Keratinocyte (primary cell): ENCODE measurements around the gene HTR1E. TPM values are rescaled to one million over a fixed set of nuclear protein-coding genes. Genes with fewer than 3 reads are reported as not detected.

Experiments used
- DNase-seq: peaks from one replicate; pipeline ENCODE4 v3.0.0-alpha.2; 2011; ENCODE audit warnings: low read depth, missing footprints, low spot score
- FAIRE-seq: peaks from 2 replicates; lab custom pipeline; 2011; peaks lifted over from hg19 to GRCh38; lab: Jason Lieb, UNC
- H2AFZ ChIP-seq: 2 replicates; pipeline ENCODE4 v1.6.0; 2012; ENCODE audit warnings: low read length, control low read depth, inconsistent platforms; ENCODE audit not compliant: control insufficient read depth
- H3K27ac ChIP-seq: 2 replicates; pipeline ENCODE4 v1.5.1; 2011; ENCODE audit warnings: low read length; ENCODE audit not compliant: control insufficient read depth, insufficient read depth
- H3K27me3 ChIP-seq: 3 replicates; pipeline ENCODE4 v1.6.0; 2011; ENCODE audit warnings: low read length; ENCODE audit not compliant: control insufficient read depth, insufficient read depth; ENCODE audit errors: extremely low read depth
- H3K36me3 ChIP-seq, 2 experiments: 2 replicates in 1 of 2; 3 replicates in 1 of 2; pipeline ENCODE4 v1.5.1; 2011; ENCODE audit warnings: low read length in 2 of 2, mild to moderate bottlenecking in 1 of 2; ENCODE audit not compliant: control insufficient read depth in 2 of 2, insufficient read depth in 2 of 2; ENCODE audit errors: extremely low read depth in 1 of 2
- H3K4me1 ChIP-seq: 3 replicates; pipeline ENCODE4 v1.5.1; 2011; ENCODE audit warnings: low read length; ENCODE audit not compliant: control insufficient read depth, insufficient read depth; ENCODE audit errors: extremely low read depth
- H3K4me2 ChIP-seq: 3 replicates; pipeline ENCODE4 v1.6.0; 2011; ENCODE audit warnings: low read depth, low read length; ENCODE audit not compliant: control insufficient read depth, insufficient read depth; ENCODE audit errors: extremely low read depth
- H3K4me3 ChIP-seq, 3 experiments: fragments of 200-600 bp in 1 of 3; sonication (generic) in 1 of 3; 2 replicates in 2 of 3; 3 replicates in 1 of 3; pipeline ENCODE4 v1.5.1; 2011 to 2016; ENCODE audit warnings: low read length in 3 of 3, mild to moderate bottlenecking in 3 of 3, control low read depth in 2 of 3, inconsistent platforms in 1 of 3, low read depth in 1 of 3, mixed read lengths in 1 of 3, mixed run types in 1 of 3, moderate library complexity in 1 of 3; ENCODE audit not compliant: control insufficient read depth in 2 of 3, insufficient read depth in 2 of 3; ENCODE audit errors: extremely low read depth in 1 of 3
- H3K79me2 ChIP-seq: 2 replicates; pipeline ENCODE4 v1.6.0; 2012; ENCODE audit warnings: low read length; ENCODE audit not compliant: control insufficient read depth, insufficient read depth
- H3K9ac ChIP-seq: 3 replicates; pipeline ENCODE4 v1.6.0; 2011; ENCODE audit warnings: low read length; ENCODE audit not compliant: control insufficient read depth, insufficient read depth; ENCODE audit errors: extremely low read depth
- H3K9me1 ChIP-seq: 3 replicates; pipeline ENCODE4 v1.6.0; 2011; ENCODE audit warnings: low read length; ENCODE audit not compliant: control insufficient read depth, insufficient read depth; ENCODE audit errors: extremely low read depth
- H3K9me3 ChIP-seq: 2 replicates; pipeline ENCODE4 v1.5.1; 2012; ENCODE audit warnings: low read depth, low read length; ENCODE audit not compliant: control insufficient read depth
- H4K20me1 ChIP-seq: 3 replicates; pipeline ENCODE4 v1.6.0; 2011; ENCODE audit warnings: low read length; ENCODE audit not compliant: control insufficient read depth, insufficient read depth; ENCODE audit errors: extremely low read depth
- CTCF ChIP-seq, 3 experiments: IDR thresholded peaks in 1 of 3; conservative IDR thresholded peaks in 1 of 3; optimal IDR thresholded peaks in 1 of 3; 2 replicates in 2 of 3; 3 replicates in 1 of 3; pipeline versions ENCODE3 to v1.5.1; 2011; ENCODE audit warnings: low read length in 3 of 3, mild to moderate bottlenecking in 3 of 3, moderate library complexity in 2 of 3, control low read depth in 1 of 3, inconsistent platforms in 1 of 3; ENCODE audit not compliant: insufficient read depth in 2 of 3; ENCODE audit errors: extremely low read depth in 1 of 3
- EZH2 ChIP-seq: IDR thresholded peaks from one replicate; pipeline ENCODE4 v1.6.1; 2012; ENCODE audit warnings: inconsistent platforms, mild to moderate bottlenecking, low read length, moderate library complexity
- dilution Hi-C: fragments of 300-500 bp; cut with MboI; formaldehyde crosslinking; loops from one replicate; pipeline ENCODE4 v1.7.0; 2020; ENCODE audit warnings: low sequenced_read_pairs; ENCODE audit not compliant: extremely low pct_ligation_motif_present
- polyA plus RNA-seq, 5 experiments: library from polyadenylated mRNA; depleted of rRNA in 3 of 5; stranded (reverse) in 3 of 5; stranded (forward) in 1 of 5; unstranded in 1 of 5; fragments of >200 nt; gene quantifications; 1 replicate in 1 of 5; 2 replicates in 3 of 5; 3 replicates in 1 of 5; pipeline versions ENCODE4 v1.2.1 to v1.2.3, GENCODE V29; 2011 to 2012; ENCODE audit warnings: missing spikeins in 2 of 5, low read depth in 1 of 5, low replicate concordance in 1 of 5

The HTR1E gene
- polyA plus RNA-seq, 1 donor (not counting 4 experiments of a cell fraction or from before 2014, with no cell fraction given): not detected

GRCh38 chr6:86969573-86969972, 32.2 kb downstream of the HTR1E start:
- Histone ChIP-seq H3K79me2 (no peaks in the 10 kb centered on the region), H3K9me3 (no peaks in the 10 kb centered on the region), H3K4me3 (no peak overlapping the region), H2AFZ (no peak overlapping the region), H3K9ac (no peak overlapping the region), H3K4me1 (no peaks in the 10 kb centered on the region), H3K36me3 (no peaks in the 10 kb centered on the region), H3K9me1 (no peaks in the 10 kb centered on the region), H3K27ac (no peak overlapping the region), H4K20me1 (no peaks in the 10 kb centered on the region), H3K27me3 (no peaks in the 10 kb centered on the region), H3K4me2 (no peak overlapping the region)
- TF ChIP-seq CTCF (optimal IDR thresholded peaks at IDR 0.05 in 1 of 3, IDR thresholded peaks at IDR 0.05 in 1 of 3, conservative IDR thresholded peaks at IDR 0.05 in 1 of 3; ENCODE audit: extremely low read depth in 1 of 3, insufficient read depth in 2 of 3, low read length in 3 of 3): no peak
- TF ChIP-seq EZH2: no peak
- DNase-seq (no peak), FAIRE-seq (no peak)
- dilution Hi-C loops: no loop called here

DNA sequence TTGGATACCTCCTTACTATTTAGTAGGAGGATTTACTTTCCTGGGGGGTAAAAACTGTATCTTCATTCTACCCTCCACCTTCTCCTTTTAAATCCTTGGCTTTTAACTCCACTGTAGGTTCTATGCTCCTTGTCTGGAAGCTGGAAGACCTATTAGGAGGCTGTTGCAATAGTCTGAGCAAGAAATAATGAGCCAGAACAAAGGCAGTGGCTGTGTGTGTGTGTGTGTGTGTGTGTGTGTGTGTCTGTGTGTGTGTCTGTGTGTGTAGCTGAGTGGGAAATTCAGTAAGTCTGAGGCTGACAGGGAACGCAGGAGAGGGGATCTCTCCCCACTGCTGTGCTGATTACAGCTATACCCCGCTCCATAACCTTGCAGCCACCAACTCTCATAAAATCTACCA, 35.8 kb downstream of the HTR1E start:
- Histone ChIP-seq H3K36me3 (no peaks in the 10 kb centered on the region), H3K27ac (no peak overlapping the region), H3K27me3 (no peaks in the 10 kb centered on the region), H3K4me2 (no peak overlapping the region), H3K4me3 (no peak overlapping the region), H3K4me1 (no peaks in the 10 kb centered on the region), H2AFZ (no peak overlapping the region), H3K79me2 (no peaks in the 10 kb centered on the region), H3K9me1 (no peaks in the 10 kb centered on the region), H3K9me3 (no peaks in the 10 kb centered on the region), H3K9ac (no peak overlapping the region), H4K20me1 (no peaks in the 10 kb centered on the region)
- DNase-seq (no peak), FAIRE-seq (no peak)
- dilution Hi-C loops: no loop called here
- TF ChIP-seq CTCF (optimal IDR thresholded peaks at IDR 0.05 in 1 of 3, IDR thresholded peaks at IDR 0.05 in 1 of 3, conservative IDR thresholded peaks at IDR 0.05 in 1 of 3; ENCODE audit: extremely low read depth in 1 of 3, insufficient read depth in 2 of 3, low read length in 3 of 3): no peak
- no peak for TF ChIP-seq EZH2
